Measurements from ENCODE around the gene ZSWIM8.

GRCh38 chr10:73819081-73819480, 33.7 kb downstream of the ZSWIM8 start:
- no peak for TF ChIP-seq PKNOX1 (IDR thresholded peaks at IDR 0.05)
- no peak for TF ChIP-seq BHLHE40 (IDR thresholded peaks at IDR 0.05; ENCODE audit: borderline replicate concordance)
- TF ChIP-seq SUZ12 (IDR thresholded peaks at IDR 0.05), result no peak
- TF ChIP-seq ZNF384 (IDR thresholded peaks at IDR 0.05), result no peak

Data from HEK293T (cell line).